Ovary (tissue), 9 donors: Measurements from ENCODE around the gene LIMK2. TPM values are rescaled to one million over a fixed set of nuclear protein-coding genes. Genes with fewer than 3 reads are reported as not detected.
A peak's percentile ranks its signal among the peaks of the same experiment; 100 is the strongest.

Source experiments
- DNase-seq, 5 donors: peaks; one replicate each; pipeline ENCODE4 v3.0.0-alpha.2; 2019 to 2020
- H3K27ac ChIP-seq, 2 donors: fragments of 200-600 bp; one replicate each; pipeline versions ENCODE4 v1.5.1 to v1.8.0; 2019 to 2022
- H3K27me3 ChIP-seq: fragments of 200-600 bp; one replicate; pipeline ENCODE4 v1.8.0; 2022
- H3K36me3 ChIP-seq: fragments of 200-600 bp; sonication (generic); one replicate; pipeline ENCODE4 v1.5.1; 2019
- H3K4me1 ChIP-seq: one replicate; pipeline ENCODE4 v1.8.1; 2013; ENCODE audit warnings: mild to moderate bottlenecking, moderate library complexity; ENCODE audit not compliant: insufficient read depth
- H3K4me3 ChIP-seq: fragments of 200-600 bp; sonication (generic); one replicate; pipeline ENCODE4 v1.5.1; 2017
- H3K9me3 ChIP-seq, 2 donors: fragments of 200-600 bp in 1 of 2; sonication (generic) in 1 of 2; one replicate each; pipeline versions ENCODE4 v1.5.1 to v1.8.1; 2013 to 2019; ENCODE audit warnings: mild to moderate bottlenecking in 1 of 2, moderate library complexity in 1 of 2
- CTCF ChIP-seq, 3 donors: fragments of 450-650 bp in 2 of 3; fragments of 200-600 bp in 1 of 3; IDR thresholded peaks; one replicate each; pipeline versions ENCODE4 v1.5.1 to v1.8.0; 2016 to 2022; ENCODE audit warnings: antibody characterized with exemption in 3 of 3, mild to moderate bottlenecking in 1 of 3
- EP300 ChIP-seq: sonication (generic); formaldehyde crosslinking; IDR thresholded peaks from one replicate; pipeline ENCODE4 v1.6.1; 2017; ENCODE audit warnings: antibody characterized with exemption
- POLR2A ChIP-seq: fragments of 450-650 bp; IDR thresholded peaks from one replicate; pipeline ENCODE4 v1.6.1; 2017; ENCODE audit warnings: antibody characterized with exemption, mild to moderate bottlenecking, moderate library complexity
- WGBS, 3 donors: extraction: QIAGEN DNeasy Blood & Tissue Kit in 1 of 3; methylation state at CpG; one replicate each; pipeline versions ENCODE4 v1.1.5 to v1.1.7; 2013 to 2017; 5-methylcytosine and 5-hydroxymethylcytosine counted together
- intact Hi-C, 4 donors: fragments of 100-400 bp; cut with DNase I; formaldehyde crosslinking; loops; one replicate each; pipeline versions ENCODE4 v1.11.0 to v1.15.1; 2022 to 2023
- polyA plus RNA-seq, 2 donors: library from polyadenylated mRNA; stranded (reverse); fragments of 200-250 nt in 1 of 2; fragments of 350-450 nt in 1 of 2; fragmentation: Illumina TruSeq in 1 of 2; extraction: RNeasy Lipid Tissue Mini Kit (QIAGEN cat#74804) in 1 of 2; gene quantifications; one replicate each; pipeline ENCODE4 v1.2.3, GENCODE V29; 2013 to 2014
- total RNA-seq, 7 donors: library from RNA; depleted of rRNA in 2 of 7; stranded (reverse); fragments of >200 nt in 2 of 7; fragmentation: NEBNext Ultra II Directional in 3 of 7; extraction: Animal tissue kit (Norgen Biotek cat#: 25700) in 3 of 7; gene quantifications; one replicate each; pipeline versions ENCODE4 v1.1.0 to v1.2.4, GENCODE V29; 2016 to 2023
- donor health status: DM: no; HTN: no; CAD: no; lungs with moderate emphysema.
- donor health status: DM: no; HTN: no; CAD: no.
- donor health status: Bipolar disorder and iron deficiency.
- donor health status: DM: yes; HTN: yes; CAD: no.
- donor health status: DM: no; HTN: no; CAD: no.
- donor health status: DM: yes; HTN: yes; CAD: no.

The LIMK2 gene
- total and polyA plus RNA-seq, 9 donors: 19.0 to 63.7 (median 33.9) TPM

DNA sequence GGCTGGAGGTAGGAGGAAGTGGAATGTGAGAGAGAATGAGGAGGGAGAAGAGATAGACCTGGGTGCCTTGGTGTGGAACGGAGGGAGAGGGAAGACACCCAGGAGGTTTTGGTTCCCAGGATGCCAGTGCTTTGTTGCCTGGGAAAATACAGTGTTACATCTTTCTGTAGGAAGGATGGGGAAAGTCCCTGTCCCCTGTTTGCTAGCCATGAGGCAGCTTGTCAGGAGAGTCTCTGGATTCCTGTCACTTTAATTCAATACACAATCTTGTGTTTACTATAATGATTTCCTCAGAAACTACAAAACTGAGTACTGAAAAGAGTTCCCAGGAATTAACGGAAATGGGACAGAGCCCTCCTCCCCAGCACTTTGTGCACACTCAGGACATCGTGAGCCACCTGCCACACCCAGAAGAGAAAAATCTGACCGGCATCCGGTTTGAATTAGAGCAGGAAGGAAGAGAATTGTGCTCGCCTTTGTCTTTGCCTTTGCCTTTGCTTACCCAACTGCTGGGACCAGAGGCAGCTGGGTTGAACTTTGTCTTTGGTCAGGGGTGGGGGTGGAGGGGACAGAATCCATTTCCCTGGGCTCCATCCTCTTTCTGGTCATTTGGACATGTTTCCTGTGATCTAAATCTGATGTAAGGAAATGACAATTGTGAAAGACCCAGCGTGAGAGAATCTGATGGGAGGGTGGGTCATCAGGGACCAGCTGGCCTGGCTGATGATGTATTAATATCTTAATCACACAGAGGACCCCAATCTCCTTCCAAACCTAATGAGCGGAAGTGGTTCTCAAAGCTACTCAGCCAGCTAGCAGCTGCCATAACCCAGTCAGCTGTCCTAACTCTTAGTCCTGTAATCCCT is 1.3 kb upstream of the LIMK2 start:
- Histone ChIP-seq H3K4me3 (no peak overlapping the region), H3K9me3 (no peaks in the 10 kb centered on the region), H3K36me3 (no peaks in the 10 kb centered on the region), H3K4me1 (peaks cover 5% of the 10 kb centered on the region), H3K27me3 (no peaks in the 10 kb centered on the region), H3K27ac (no peak overlapping the region)
- no peak for DNase-seq
- WGBS, 3 donors: 68 to 71% (median 70%) methylated on average over 8 of the region's 8 CpGs
- intact Hi-C loops: no loop called here
- TF ChIP-seq POLR2A (no peak), CTCF (IDR thresholded peaks at IDR 0.05) (no peak), EP300 (no peak)

DNA sequence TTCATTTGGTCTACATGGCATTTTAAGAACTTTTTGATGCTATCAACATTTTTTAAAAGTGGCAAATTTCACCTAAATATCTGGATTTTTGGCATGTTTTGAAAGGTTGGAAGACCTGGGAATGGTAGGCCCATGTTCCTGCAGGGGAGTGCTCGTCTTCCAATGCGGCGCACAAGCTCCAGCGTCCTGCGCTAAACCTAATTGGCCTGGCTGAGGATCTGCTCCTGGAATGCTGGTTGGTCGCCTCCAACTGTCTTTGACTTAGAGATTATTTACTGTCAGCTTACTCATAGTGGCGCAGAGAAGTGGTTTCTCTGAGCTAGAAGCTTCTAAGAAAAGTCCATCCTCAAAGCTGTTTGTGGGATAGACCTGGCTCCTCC is 626 bp upstream of the LIMK2 start:
- H3K27me3 ChIP-seq: no peaks in the 10 kb centered on the region
- H3K4me3 ChIP-seq: peak overlapping the region; percentile 68
- intact Hi-C loops: no loop called here
- H3K27ac ChIP-seq: peak overlapping the region in 1 of 2 donors; percentile 1
- no peak for DNase-seq
- H3K9me3 ChIP-seq: no peaks in the 10 kb centered on the region
- H3K36me3 ChIP-seq: no peaks in the 10 kb centered on the region
- TF ChIP-seq EP300 (no peak), POLR2A (no peak), CTCF (IDR thresholded peaks at IDR 0.05) (no peak)
- peaks cover 5% of the 10 kb centered on the region for H3K4me1 ChIP-seq
- WGBS, 3 donors: 59 to 72% (median 62%) methylated on average over 7 of the region's 7 CpGs

DNA sequence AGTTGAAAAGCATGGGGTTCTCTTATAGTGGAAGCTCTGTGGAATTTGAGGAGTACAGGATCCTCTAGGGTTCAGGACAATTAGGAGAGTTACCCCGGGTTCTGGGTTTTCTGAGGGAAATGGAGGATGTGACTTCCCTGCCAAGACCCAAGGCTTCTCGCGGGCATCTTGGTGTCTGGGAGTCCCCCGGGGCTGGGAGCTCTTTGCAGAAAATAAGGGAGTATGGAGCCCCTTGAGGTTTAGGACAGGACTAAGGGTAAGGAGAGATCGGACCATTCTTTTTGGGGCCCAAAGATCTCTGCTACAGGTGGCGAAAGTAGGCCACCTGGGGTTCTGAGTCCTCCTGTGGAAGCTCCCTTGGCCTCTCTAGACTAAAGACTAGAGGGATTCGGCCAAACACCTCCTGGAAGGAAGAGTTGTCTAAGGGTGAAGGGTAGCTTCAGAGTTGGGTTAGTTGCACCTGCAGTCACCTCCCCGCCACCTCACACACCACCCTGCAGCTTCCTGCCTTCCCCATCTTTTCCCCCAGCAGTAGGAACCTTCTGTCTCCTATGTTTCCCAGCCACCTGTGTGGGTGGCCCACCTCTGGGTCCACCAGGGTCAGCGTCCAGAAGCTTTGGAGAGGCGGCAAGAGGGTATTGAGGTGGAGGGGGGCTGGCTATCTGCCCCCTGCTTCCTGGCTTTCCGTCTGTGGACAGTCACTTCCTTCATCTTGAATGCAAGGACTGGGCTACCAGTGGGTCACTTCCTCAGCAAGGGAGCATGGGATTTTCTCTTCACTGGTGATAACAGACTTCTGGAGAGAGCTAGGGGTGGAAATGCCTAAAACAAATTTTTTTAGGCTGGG is 908 bp downstream of the LIMK2 start:
- DNase-seq: no peak
- H3K4me3 ChIP-seq: peak overlapping the region; percentile 68
- no peaks in the 10 kb centered on the region for H3K9me3 ChIP-seq
- H3K27ac ChIP-seq: peak overlapping the region; percentile 35 to 59
- no peaks in the 10 kb centered on the region for H3K27me3 ChIP-seq
- intact Hi-C loops: no loop called here
- TF ChIP-seq EP300 (no peak), CTCF (IDR thresholded peaks at IDR 0.05) (no peak), POLR2A (no peak)
- peaks cover 5% of the 10 kb centered on the region for H3K4me1 ChIP-seq
- H3K36me3 ChIP-seq: no peaks in the 10 kb centered on the region
- WGBS, 3 donors: 37 to 40% (median 39%) methylated on average over 11 of the region's 11 CpGs

- H3K27ac ChIP-seq: no peak overlapping the region
- H3K9me3 ChIP-seq: no peaks in the 10 kb centered on the region
- no peak overlapping the region for H3K4me3 ChIP-seq
- intact Hi-C loops: no loop called here
- peaks cover 5% of the 10 kb centered on the region for H3K4me1 ChIP-seq
- H3K27me3 ChIP-seq: no peaks in the 10 kb centered on the region
- DNase-seq: no peak
- 92 to 94% (median 92%) methylated on average over 6 of the region's 6 CpGs for WGBS, 3 donors
- no peaks in the 10 kb centered on the region for H3K36me3 ChIP-seq
- TF ChIP-seq EP300 (no peak), POLR2A (no peak), CTCF (IDR thresholded peaks at IDR 0.05) (no peak)
These were observed 3.0 kb downstream of the LIMK2 start for GRCh38 chr22:31215018-31215535.
